OCI-LY1 (cell line): ENCODE measurements around the gene NTHL1.

Experiments used
- H2AFZ ChIP-seq: fragments of 200-600 bp; sonication (generic), shearing (Covaris generic); 2 replicates; pipeline ENCODE4 v1.6.0; 2014; ENCODE audit warnings: antibody characterized with exemption, mild to moderate bottlenecking, low read length
- H3F3A ChIP-seq: fragments of 200-600 bp; sonication (generic), shearing (Covaris generic); 2 replicates; pipeline ENCODE4 v1.6.0; 2014; ENCODE audit warnings: mild to moderate bottlenecking, antibody characterized with exemption, low read length, moderate library complexity; ENCODE audit not compliant: insufficient read depth
- H3K27ac ChIP-seq: fragments of 200-600 bp; sonication (generic); 2 replicates; pipeline ENCODE4 v1.5.1; 2014; ENCODE audit warnings: low read length, mixed run types, mild to moderate bottlenecking, low read depth; ENCODE audit not compliant: poor library complexity, severe bottlenecking
- H3K27me3 ChIP-seq: fragments of 200-600 bp; sonication (generic); 2 replicates; pipeline ENCODE4 v1.6.0; 2014; ENCODE audit warnings: antibody characterized with exemption, mild to moderate bottlenecking, low read length, moderate library complexity; ENCODE audit not compliant: insufficient read depth
- H3K36me3 ChIP-seq: fragments of 200-600 bp; sonication (generic); 2 replicates; pipeline ENCODE4 v1.6.1; 2014; ENCODE audit warnings: mild to moderate bottlenecking, antibody characterized with exemption, low read length, moderate library complexity, mixed read lengths; ENCODE audit not compliant: insufficient read depth
- H3K4me1 ChIP-seq: fragments of 200-600 bp; sonication (generic); 2 replicates; pipeline ENCODE4 v1.5.1; 2014; ENCODE audit warnings: mild to moderate bottlenecking, low read length, moderate library complexity; ENCODE audit not compliant: insufficient read depth, severe bottlenecking
- H3K4me2 ChIP-seq: fragments of 200-600 bp; sonication (generic), shearing (Covaris generic); 2 replicates; pipeline ENCODE4 v1.6.1; 2014; ENCODE audit warnings: low read length
- H3K4me3 ChIP-seq: fragments of 200-600 bp; sonication (generic); 2 replicates; pipeline ENCODE4 v1.5.1; 2014; ENCODE audit warnings: low read length, low read depth, mild to moderate bottlenecking, mixed read lengths; ENCODE audit not compliant: poor library complexity, severe bottlenecking
- H3K79me2 ChIP-seq: fragments of 200-600 bp; shearing (Covaris generic); 2 replicates; pipeline ENCODE4 v1.6.1; 2016; ENCODE audit warnings: mixed run types, low read length, mixed read lengths; ENCODE audit not compliant: insufficient read depth
- H3K9ac ChIP-seq: fragments of 200-600 bp; sonication (generic), shearing (Covaris generic); 2 replicates; pipeline ENCODE4 v1.6.1; 2014; ENCODE audit warnings: mild to moderate bottlenecking, low read length, mixed read lengths
- H3K9me2 ChIP-seq: fragments of 200-600 bp; sonication (generic), shearing (Covaris generic); 2 replicates; pipeline ENCODE4 v1.6.1; 2014; ENCODE audit warnings: low read depth, mild to moderate bottlenecking, low read length, mixed read lengths
- H3K9me3 ChIP-seq: fragments of 200-600 bp; shearing (Covaris generic); 2 replicates; pipeline ENCODE4 v1.6.1; 2014; ENCODE audit warnings: low read length, mixed read lengths
- H4K20me1 ChIP-seq: fragments of 200-600 bp; sonication (generic), shearing (Covaris generic); 2 replicates; pipeline ENCODE4 v1.6.0; 2016; ENCODE audit warnings: mild to moderate bottlenecking, low read length; ENCODE audit not compliant: insufficient read depth
- EZH2 ChIP-seq: fragments of 200-600 bp; sonication (generic), shearing (Covaris generic); IDR thresholded peaks from 2 replicates; pipeline ENCODE4 v1.8.0; 2017; ENCODE audit warnings: borderline replicate concordance, mixed run types, mild to moderate bottlenecking, antibody characterized with exemption, low read length, moderate library complexity, mixed read lengths
- TF ChIP-seq, protein P1 (sequence below): fragments of 200-600 bp; sonication (generic), shearing (Covaris generic); IDR thresholded peaks from 2 replicates; pipeline ENCODE4 v1.5.1; 2017; ENCODE audit warnings: mild to moderate bottlenecking, antibody characterized with exemption, low read length, moderate library complexity, mixed read lengths

Gene NTHL1

DNA sequence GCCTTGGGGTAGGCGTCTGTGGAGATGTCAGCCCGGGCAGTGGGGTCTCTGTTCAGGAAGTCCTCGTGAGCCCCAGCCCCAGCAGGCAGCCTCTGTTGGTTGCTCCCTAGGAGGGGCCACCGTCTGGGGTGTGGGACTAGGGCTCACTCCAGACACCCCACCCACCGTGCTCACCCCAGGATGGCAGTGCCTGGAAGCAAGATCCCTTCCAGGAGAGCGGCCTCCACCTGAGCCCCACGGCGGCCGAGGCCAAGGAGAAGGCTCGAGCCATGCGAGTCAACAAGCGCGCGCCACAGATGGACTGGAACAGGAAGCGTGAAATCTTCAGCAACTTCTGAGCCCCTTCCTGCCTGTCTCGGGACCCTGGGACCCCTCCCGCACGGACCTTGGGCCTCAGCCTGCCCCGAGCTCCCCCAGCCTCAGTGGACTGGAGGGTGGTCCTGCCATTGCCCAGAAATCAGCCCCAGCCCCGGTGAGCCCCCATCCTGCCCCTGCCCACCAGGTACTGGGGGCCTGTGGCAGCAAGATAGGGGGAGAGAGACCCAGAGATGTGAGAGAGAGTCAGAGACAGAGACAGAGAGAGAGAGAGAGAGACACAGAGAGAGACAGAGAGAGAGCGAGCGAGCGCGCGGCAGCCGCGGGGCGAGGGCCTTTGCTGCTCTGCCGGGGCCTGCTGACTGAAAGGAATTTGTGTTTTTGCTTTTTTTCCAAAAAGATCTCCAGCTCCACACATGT lies 9.8 kb downstream of the NTHL1 start:
- no peak overlapping the region for H3K4me2 ChIP-seq
- H3K36me3 ChIP-seq: no peaks in the 10 kb centered on the region
- no peaks in the 10 kb centered on the region for H4K20me1 ChIP-seq
- no peak overlapping the region for H3K9ac ChIP-seq
- no peak overlapping the region for H2AFZ ChIP-seq
- H3K9me2 ChIP-seq: no peaks in the 10 kb centered on the region
- H3K79me2 ChIP-seq: no peaks in the 10 kb centered on the region
- no peak overlapping the region for H3K27ac ChIP-seq
- no peak overlapping the region for H3K4me3 ChIP-seq
- no peaks in the 10 kb centered on the region for H3K4me1 ChIP-seq
- no peaks in the 10 kb centered on the region for H3K9me3 ChIP-seq
- TF ChIP-seq EZH2: no peak
- TF ChIP-seq, protein P1, sequence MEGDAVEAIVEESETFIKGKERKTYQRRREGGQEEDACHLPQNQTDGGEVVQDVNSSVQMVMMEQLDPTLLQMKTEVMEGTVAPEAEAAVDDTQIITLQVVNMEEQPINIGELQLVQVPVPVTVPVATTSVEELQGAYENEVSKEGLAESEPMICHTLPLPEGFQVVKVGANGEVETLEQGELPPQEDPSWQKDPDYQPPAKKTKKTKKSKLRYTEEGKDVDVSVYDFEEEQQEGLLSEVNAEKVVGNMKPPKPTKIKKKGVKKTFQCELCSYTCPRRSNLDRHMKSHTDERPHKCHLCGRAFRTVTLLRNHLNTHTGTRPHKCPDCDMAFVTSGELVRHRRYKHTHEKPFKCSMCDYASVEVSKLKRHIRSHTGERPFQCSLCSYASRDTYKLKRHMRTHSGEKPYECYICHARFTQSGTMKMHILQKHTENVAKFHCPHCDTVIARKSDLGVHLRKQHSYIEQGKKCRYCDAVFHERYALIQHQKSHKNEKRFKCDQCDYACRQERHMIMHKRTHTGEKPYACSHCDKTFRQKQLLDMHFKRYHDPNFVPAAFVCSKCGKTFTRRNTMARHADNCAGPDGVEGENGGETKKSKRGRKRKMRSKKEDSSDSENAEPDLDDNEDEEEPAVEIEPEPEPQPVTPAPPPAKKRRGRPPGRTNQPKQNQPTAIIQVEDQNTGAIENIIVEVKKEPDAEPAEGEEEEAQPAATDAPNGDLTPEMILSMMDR: no peak
- no peaks in the 10 kb centered on the region for H3F3A ChIP-seq
- H3K27me3 ChIP-seq: peaks cover 12% of the 10 kb centered on the region

DNA sequence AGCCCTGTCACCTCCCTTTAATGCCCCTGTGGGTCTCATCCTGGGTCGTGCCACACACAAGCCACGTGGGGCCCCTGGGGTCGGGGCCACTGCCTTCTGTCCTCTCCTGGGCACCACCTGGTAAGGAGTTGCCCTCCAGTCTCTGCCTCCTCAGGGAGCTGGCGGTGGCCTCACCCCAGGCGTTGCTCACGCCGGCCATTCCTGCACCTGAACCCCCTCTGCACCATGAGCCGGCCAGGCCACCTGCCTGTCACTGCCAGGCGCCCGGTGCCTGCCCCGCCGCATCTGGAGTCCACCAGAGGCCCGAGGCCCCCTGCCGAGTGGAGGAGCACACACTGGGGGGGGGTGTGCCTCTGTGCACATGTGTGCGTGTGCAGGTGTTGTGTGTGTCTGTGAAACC lies 10.5 kb downstream of the NTHL1 start:
- Histone ChIP-seq H3K4me2 (no peak overlapping the region), H4K20me1 (no peaks in the 10 kb centered on the region), H3K27me3 (peaks cover 12% of the 10 kb centered on the region), H2AFZ (no peak overlapping the region), H3K36me3 (no peaks in the 10 kb centered on the region), H3K4me1 (no peaks in the 10 kb centered on the region), H3F3A (no peaks in the 10 kb centered on the region), H3K9me2 (no peaks in the 10 kb centered on the region), H3K27ac (no peak overlapping the region), H3K4me3 (no peak overlapping the region), H3K9me3 (no peaks in the 10 kb centered on the region), H3K9ac (no peak overlapping the region), H3K79me2 (no peaks in the 10 kb centered on the region)
- TF ChIP-seq, protein P1: no peak
- TF ChIP-seq EZH2: no peak

DNA sequence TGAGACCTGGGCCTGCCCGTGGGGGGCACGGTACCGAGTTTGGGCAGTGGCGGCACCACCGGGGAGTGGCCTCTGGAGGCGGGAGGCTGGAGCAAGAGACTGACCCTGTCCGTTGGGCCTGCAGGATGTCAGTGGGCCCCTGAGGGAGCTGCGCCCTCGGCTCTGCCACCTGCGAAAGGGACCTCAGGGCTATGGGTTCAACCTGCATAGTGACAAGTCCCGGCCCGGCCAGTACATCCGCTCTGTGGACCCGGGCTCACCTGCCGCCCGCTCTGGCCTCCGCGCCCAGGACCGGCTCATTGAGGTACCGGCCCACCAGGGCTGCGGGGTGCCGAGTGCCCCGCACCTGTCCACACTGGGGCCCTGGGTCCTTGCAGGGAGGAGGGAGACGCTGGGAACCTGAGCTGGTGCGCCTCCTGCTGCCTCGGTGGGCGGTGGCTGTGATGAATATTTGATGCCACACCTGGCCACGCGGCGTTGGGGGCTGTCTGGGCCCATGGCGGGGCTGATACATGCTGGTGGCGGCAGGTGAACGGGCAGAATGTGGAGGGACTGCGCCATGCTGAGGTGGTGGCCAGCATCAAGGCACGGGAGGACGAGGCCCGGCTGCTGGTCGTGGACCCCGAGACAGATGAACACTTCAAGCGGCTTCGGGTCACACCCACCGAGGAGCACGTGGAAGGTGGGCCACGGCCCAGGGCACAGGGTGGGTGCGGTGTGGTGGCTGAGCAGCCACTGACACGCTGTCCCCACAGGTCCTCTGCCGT lies 11.3 kb downstream of the NTHL1 start:
- H3K36me3 ChIP-seq: no peaks in the 10 kb centered on the region
- H3K9me2 ChIP-seq: no peaks in the 10 kb centered on the region
- no peak overlapping the region for H2AFZ ChIP-seq
- H3F3A ChIP-seq: no peaks in the 10 kb centered on the region
- H3K79me2 ChIP-seq: no peaks in the 10 kb centered on the region
- H3K4me1 ChIP-seq: no peaks in the 10 kb centered on the region
- H3K27me3 ChIP-seq: peaks cover 12% of the 10 kb centered on the region
- TF ChIP-seq, protein P1: no peak
- no peak for TF ChIP-seq EZH2
- H3K4me2 ChIP-seq: no peak overlapping the region
- no peak overlapping the region for H3K4me3 ChIP-seq
- no peaks in the 10 kb centered on the region for H3K9me3 ChIP-seq
- no peak overlapping the region for H3K27ac ChIP-seq
- H3K9ac ChIP-seq: no peak overlapping the region
- H4K20me1 ChIP-seq: no peaks in the 10 kb centered on the region
